ENCODE data around the gene ZNF827. TPM values are rescaled to one million over a fixed set of nuclear protein-coding genes. Genes with fewer than 3 reads are reported as not detected.
A peak's percentile ranks its signal among the peaks of the same experiment; 100 is the strongest.

The ZNF827 gene
- total RNA-seq, 1 donor from 2014 or later: 20.3 TPM

GRCh38 chr4:145887241-145887991, 51.2 kb downstream of the ZNF827 start:
- no peak for DNase-seq (ENCODE audit: low spot score)

GRCh38 chr4:145886871-145887240, 51.8 kb downstream of the ZNF827 start:
- no peak for DNase-seq (ENCODE audit: low spot score)

- DNase-seq (ENCODE audit: low spot score): no peak
Observed at GRCh38 chr4:145885666-145886065, 53.0 kb downstream of the ZNF827 start.

GRCh38 chr4:145884775-145885174, 53.8 kb downstream of the ZNF827 start:
- no peak for DNase-seq (ENCODE audit: low spot score)

- no peak for DNase-seq (ENCODE audit: low spot score)
Observed at GRCh38 chr4:145883101-145883694, 55.4 kb downstream of the ZNF827 start.

- no peak for DNase-seq (ENCODE audit: low spot score)
Observed at GRCh38 chr4:145882604-145883003, 56.0 kb downstream of the ZNF827 start.

- DNase-seq (ENCODE audit: low spot score): peak; percentile 73
Observed at GRCh38 chr4:145881989-145882388, 56.6 kb downstream of the ZNF827 start.

- DNase-seq (ENCODE audit: low spot score): no peak
Observed at GRCh38 chr4:145881576-145881975, 57.0 kb downstream of the ZNF827 start.

- DNase-seq (ENCODE audit: low spot score): no peak
Observed at GRCh38 chr4:145880355-145880960, 58.2 kb downstream of the ZNF827 start.

GRCh38 chr4:145879598-145879997, 59.0 kb downstream of the ZNF827 start:
- DNase-seq (ENCODE audit: low spot score): peak; percentile 27

- no peak for DNase-seq (ENCODE audit: low spot score)
Observed at GRCh38 chr4:145878501-145879435, 59.9 kb downstream of the ZNF827 start.

GRCh38 chr4:145876531-145877180, 62.0 kb downstream of the ZNF827 start:
- DNase-seq (ENCODE audit: low spot score): no peak

- DNase-seq (ENCODE audit: low spot score): no peak
Observed at GRCh38 chr4:145873901-145874300, 64.7 kb downstream of the ZNF827 start.

GRCh38 chr4:145871209-145871608, 67.4 kb downstream of the ZNF827 start:
- DNase-seq (ENCODE audit: low spot score): no peak

- DNase-seq (ENCODE audit: low spot score): no peak
Observed at GRCh38 chr4:145870155-145871020, 68.2 kb downstream of the ZNF827 start.

- no peak for DNase-seq (ENCODE audit: low spot score)
Observed at GRCh38 chr4:145868637-145869409, 69.8 kb downstream of the ZNF827 start.

GRCh38 chr4:145867406-145867805, 71.2 kb downstream of the ZNF827 start:
- DNase-seq (ENCODE audit: low spot score): no peak

GRCh38 chr4:145866991-145867390, 71.6 kb downstream of the ZNF827 start:
- no peak for DNase-seq (ENCODE audit: low spot score)

- DNase-seq (ENCODE audit: low spot score): no peak
Observed at GRCh38 chr4:145865274-145865941, 73.2 kb downstream of the ZNF827 start.
